LNCaP clone FGC (cell line): ENCODE results near the gene PDHA1.
A peak's percentile ranks its signal among the peaks of the same experiment; 100 is the strongest.

Experiments used
- DNase-seq: peaks from one replicate; pipeline ENCODE4 v3.0.0-alpha.2; 2011; ENCODE audit warnings: low read depth
- H3K4me3 ChIP-seq: 2 replicates; pipeline ENCODE4 v1.5.1; 2011; ENCODE audit warnings: mild to moderate bottlenecking, low read depth, low read length, control low read depth
- CTCF ChIP-seq: IDR thresholded peaks from 2 replicates; pipeline ENCODE4 v1.5.1; 2012; ENCODE audit warnings: mild to moderate bottlenecking; ENCODE audit not compliant: control insufficient read depth, insufficient read depth; ENCODE audit errors: extremely low read depth

PDHA1 gene

GRCh38 chrX:19373351-19373891 lies 29.7 kb downstream of the PDHA1 start:
- TF ChIP-seq CTCF: no peak
- no peak overlapping the region for H3K4me3 ChIP-seq
- DNase-seq: no peak

- DNase-seq: no peak
- TF ChIP-seq CTCF: no peak
Observed at GRCh38 chrX:19375546-19375945, 31.8 kb downstream of the PDHA1 start.

GRCh38 chrX:19377799-19378198 lies 34.1 kb downstream of the PDHA1 start:
- TF ChIP-seq CTCF: no peak
- no peak overlapping the region for H3K4me3 ChIP-seq
- DNase-seq: no peak

More at GRCh38 chrX:19375546-19375945, 31.8 kb downstream of the PDHA1 start:
- H3K4me3 ChIP-seq: no peak overlapping the region

- no peak for DNase-seq
- no peak overlapping the region for H3K4me3 ChIP-seq
- TF ChIP-seq CTCF: no peak
Observed at GRCh38 chrX:19381326-19381725, 37.6 kb downstream of the PDHA1 start.

GRCh38 chrX:19382555-19383145 lies 38.9 kb downstream of the PDHA1 start:
- TF ChIP-seq CTCF: peak; percentile 73
- no peak overlapping the region for H3K4me3 ChIP-seq
- no peak for DNase-seq

- TF ChIP-seq CTCF: no peak
- no peak overlapping the region for H3K4me3 ChIP-seq
- no peak for DNase-seq
Observed at GRCh38 chrX:19386679-19387078, 43.0 kb downstream of the PDHA1 start.
